Measurements from ENCODE around the gene GYG2. TPM values are rescaled to one million over a fixed set of nuclear protein-coding genes. Genes with fewer than 3 reads are reported as not detected.

The GYG2 gene
- total RNA-seq, 2 donors from 2014 or later: 4.3 to 6.0 TPM

DNA sequence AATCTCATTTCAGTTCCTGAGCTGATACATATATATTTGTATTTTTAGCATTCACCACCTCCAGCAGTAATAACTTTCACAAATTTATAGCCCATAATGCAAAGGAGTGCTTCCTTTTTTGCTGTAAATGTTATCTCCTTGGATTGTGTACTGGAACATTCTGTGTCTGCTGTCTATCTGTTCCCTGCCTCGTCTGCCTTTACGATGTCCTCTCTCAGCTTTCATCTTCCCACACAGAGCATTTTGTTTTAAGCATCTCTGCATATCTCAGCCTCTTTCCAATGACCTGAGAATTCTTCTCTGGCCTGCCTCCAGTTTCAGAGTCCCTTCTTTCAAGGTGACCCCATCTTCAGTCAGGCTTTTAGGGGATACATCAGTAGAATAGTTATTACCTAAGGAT, 43.1 kb downstream of the GYG2 start:
- H3K4me1 ChIP-seq: no peaks in the 10 kb centered on the region
- DNase-seq (ENCODE audit: low spot score): no peak
- no peak overlapping the region for H3K27ac ChIP-seq
- TF ChIP-seq, protein P1, sequence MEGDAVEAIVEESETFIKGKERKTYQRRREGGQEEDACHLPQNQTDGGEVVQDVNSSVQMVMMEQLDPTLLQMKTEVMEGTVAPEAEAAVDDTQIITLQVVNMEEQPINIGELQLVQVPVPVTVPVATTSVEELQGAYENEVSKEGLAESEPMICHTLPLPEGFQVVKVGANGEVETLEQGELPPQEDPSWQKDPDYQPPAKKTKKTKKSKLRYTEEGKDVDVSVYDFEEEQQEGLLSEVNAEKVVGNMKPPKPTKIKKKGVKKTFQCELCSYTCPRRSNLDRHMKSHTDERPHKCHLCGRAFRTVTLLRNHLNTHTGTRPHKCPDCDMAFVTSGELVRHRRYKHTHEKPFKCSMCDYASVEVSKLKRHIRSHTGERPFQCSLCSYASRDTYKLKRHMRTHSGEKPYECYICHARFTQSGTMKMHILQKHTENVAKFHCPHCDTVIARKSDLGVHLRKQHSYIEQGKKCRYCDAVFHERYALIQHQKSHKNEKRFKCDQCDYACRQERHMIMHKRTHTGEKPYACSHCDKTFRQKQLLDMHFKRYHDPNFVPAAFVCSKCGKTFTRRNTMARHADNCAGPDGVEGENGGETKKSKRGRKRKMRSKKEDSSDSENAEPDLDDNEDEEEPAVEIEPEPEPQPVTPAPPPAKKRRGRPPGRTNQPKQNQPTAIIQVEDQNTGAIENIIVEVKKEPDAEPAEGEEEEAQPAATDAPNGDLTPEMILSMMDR (IDR thresholded peaks at IDR 0.05): no peak
- no peaks in the 10 kb centered on the region for H3K36me3 ChIP-seq
- peaks cover 0 to 21% of the 10 kb centered on the region in 2 donors for H3K9me3 ChIP-seq
- H3K4me3 ChIP-seq: no peak overlapping the region
- no peaks in the 10 kb centered on the region for H3K27me3 ChIP-seq

DNA sequence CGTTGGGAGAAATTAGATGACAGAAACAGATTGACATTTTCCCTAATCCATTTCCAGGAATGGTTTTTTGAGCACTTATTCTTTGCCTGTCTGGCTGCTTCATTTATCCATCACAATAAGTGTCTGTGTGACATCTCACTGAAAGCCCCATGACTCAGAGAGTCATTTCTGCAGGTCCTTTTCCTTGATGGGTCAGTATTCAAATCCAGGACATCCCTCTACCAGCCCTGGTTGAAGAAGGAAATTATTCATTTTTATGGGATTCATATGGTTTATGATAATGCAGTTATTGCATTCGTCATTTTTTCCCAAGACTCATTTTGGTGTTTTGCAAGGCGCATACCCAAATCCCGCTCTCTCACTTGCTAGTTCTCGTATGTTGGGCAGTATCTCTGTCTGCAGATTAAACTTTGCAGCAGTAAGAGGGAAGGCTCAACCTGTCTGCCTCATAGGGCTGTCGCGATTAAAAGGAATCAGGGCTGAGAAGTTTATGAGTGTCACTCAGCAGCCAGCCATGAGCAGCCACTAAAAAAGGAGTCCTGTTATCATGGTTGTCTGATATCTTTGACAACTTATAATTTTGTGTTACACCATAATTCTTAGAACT, 44.0 kb downstream of the GYG2 start:
- Histone ChIP-seq H3K4me1 (no peaks in the 10 kb centered on the region), H3K4me3 (no peak overlapping the region), H3K27me3 (no peaks in the 10 kb centered on the region), H3K36me3 (no peaks in the 10 kb centered on the region), H3K27ac (no peak overlapping the region), H3K9me3 (peaks cover 0 to 21% of the 10 kb centered on the region in 2 donors)
- TF ChIP-seq, protein P1 (IDR thresholded peaks at IDR 0.05): no peak
- peak; percentile 16 for DNase-seq (ENCODE audit: low spot score)

DNA sequence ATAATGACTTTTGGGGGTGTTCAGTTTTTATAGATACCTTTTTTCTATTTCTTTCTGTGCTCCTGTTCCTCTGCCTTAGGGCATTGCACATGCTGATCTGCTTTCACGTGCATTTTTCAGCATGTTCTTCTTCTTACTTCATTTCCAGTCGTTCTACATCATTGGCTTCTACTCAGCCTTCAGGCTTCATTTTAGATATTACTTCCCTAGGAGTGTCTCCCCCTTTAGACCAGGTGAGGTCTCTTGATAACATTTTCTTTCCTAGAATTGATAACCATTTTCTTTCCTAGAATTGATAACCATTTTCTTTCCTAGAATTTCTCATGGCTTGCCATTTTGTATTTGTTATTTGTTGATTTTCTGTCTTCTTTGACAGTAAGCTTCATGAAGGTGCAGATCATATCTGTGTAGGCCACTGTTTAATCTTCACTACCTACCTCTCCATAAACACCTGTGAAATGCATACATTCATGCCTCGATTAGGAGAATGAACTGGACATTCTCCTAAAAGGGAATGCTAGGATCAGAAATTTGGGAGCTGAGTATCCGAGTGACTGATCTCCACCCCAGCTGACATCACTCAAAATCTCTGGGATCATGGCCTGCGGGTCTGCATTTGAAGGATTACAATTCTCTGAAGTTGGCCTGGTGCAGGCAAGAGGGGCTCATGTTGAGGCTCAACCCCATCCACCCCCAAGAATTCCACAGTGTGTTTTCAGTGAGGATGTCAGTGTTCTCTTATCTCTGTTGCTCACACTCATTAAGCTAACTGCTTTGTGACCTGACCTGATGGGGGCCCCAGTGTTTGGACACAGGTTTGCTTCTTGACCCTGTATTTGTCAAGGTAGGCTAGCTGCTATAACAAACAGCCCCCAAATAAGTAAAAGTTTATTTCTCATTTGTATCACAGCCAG, 45.7 kb downstream of the GYG2 start:
- no peaks in the 10 kb centered on the region for H3K27me3 ChIP-seq
- H3K9me3 ChIP-seq: peaks cover 0 to 21% of the 10 kb centered on the region in 2 donors
- no peak overlapping the region for H3K27ac ChIP-seq
- no peak overlapping the region for H3K4me3 ChIP-seq
- DNase-seq (ENCODE audit: low spot score): peak; percentile 28
- no peaks in the 10 kb centered on the region for H3K36me3 ChIP-seq
- H3K4me1 ChIP-seq: no peaks in the 10 kb centered on the region
- TF ChIP-seq, protein P1 (IDR thresholded peaks at IDR 0.05): no peak

DNA sequence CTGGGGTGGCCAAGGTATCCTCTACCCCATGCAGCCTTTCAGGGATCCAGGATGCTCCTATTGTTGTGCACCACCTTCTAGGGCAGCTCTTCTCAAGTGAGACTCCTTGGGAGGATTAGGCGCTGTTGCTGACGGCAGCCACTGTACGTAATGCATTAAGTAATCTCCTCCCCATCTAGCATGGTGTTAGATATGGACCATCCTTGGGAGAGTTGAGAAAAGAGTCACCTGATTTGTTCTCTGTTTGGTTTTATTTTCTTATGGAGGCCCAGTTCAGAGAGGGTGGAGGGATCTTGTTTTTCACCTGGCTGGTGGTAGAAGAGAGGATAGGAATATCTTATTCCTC, 46.4 kb downstream of the GYG2 start:
- no peak overlapping the region for H3K4me3 ChIP-seq
- H3K9me3 ChIP-seq: peaks cover 0 to 21% of the 10 kb centered on the region in 2 donors
- DNase-seq (ENCODE audit: low spot score): no peak
- H3K4me1 ChIP-seq: no peaks in the 10 kb centered on the region
- H3K36me3 ChIP-seq: no peaks in the 10 kb centered on the region
- H3K27me3 ChIP-seq: no peaks in the 10 kb centered on the region
- H3K27ac ChIP-seq: no peak overlapping the region
- TF ChIP-seq, protein P1 (IDR thresholded peaks at IDR 0.05): no peak

DNA sequence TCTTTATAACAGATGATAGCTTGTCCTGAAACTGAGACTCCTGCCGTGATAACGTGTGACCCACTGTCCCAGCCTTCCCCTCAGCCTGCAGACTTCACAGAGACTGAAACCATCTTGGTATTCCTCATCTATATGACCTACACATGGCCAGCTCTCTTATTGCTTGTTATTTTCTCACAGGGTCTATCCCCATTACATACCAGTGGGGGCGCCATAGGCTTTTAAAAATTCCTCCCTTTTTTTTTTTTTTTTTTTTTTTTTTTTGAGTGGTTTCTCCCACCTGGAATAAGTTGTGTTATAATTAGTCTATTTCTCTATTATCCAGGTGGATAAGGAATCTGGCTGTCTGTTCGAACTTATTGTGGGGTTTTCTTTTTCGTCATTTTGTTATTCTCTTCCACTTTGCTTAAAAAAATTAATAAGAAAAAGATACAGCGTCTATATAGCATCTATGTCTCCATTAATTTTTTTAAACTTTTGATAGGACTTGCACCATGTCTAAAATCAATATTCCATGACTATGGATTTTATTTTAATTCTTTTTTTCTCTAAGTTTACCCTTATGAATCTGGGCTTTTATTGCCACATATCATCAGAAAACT, 47.2 kb downstream of the GYG2 start:
- Histone ChIP-seq H3K27me3 (no peaks in the 10 kb centered on the region), H3K4me3 (no peak overlapping the region), H3K36me3 (no peaks in the 10 kb centered on the region), H3K9me3 (peaks cover 0 to 14% of the 10 kb centered on the region in 2 donors), H3K27ac (no peak overlapping the region), H3K4me1 (no peaks in the 10 kb centered on the region)
- TF ChIP-seq, protein P1 (IDR thresholded peaks at IDR 0.05): no peak
- DNase-seq (ENCODE audit: low spot score): peak; percentile 11

Measured in right atrium auricular region (tissue), 2 donors.